ENCODE results near the gene BMAL1. TPM values are rescaled to one million over a fixed set of nuclear protein-coding genes. Genes with fewer than 3 reads are reported as not detected.

The BMAL1 gene
- total and polyA plus RNA-seq, 2 donors (not counting 3 experiments of a cell fraction or from before 2014, with no cell fraction given): 5.8 to 10.1 TPM

DNA sequence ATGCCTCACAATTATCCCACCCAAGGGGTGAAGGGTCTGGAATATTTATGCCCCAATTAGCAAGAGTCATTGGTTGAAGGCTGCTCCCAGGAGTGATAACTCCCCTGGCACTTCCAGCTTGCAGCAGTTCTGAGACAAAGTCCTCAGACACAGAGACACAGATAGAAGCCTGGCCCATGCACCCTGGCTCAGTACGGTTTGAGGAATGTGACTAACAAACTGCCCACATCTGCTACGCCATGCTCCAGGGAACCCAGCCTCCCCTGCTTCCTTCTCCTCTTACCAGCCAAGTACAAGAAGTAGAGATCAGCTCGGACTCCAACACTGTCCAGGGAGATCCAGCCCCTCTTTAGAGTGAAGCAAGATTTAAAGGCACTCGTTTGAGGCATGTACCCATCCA is 48.5 kb upstream of the BMAL1 start:
- no peaks in the 10 kb centered on the region for H4K20me1 ChIP-seq (replicated peaks; ENCODE audit: control insufficient read depth, extremely low read depth, insufficient read depth, low read length)
- no peaks in the 10 kb centered on the region for H3K9me3 ChIP-seq (replicated peaks; ENCODE audit: control insufficient read depth, insufficient read depth, low read length)
- no peaks in the 10 kb centered on the region for H3K36me3 ChIP-seq (ENCODE audit: control insufficient read depth in 2 of 2, extremely low read depth in 1 of 2, insufficient read depth in 2 of 2, low read length in 2 of 2)
- no peak for FAIRE-seq
- no peak overlapping the region for H2AFZ ChIP-seq (ENCODE audit: low read depth, low read length)
- no peak overlapping the region for H3K4me2 ChIP-seq (ENCODE audit: insufficient read depth, low read length)
- DNase-seq (ENCODE audit: low read depth, low spot score): no peak
- H3K27ac ChIP-seq (ENCODE audit: insufficient read depth, low read depth, low read length): no peak overlapping the region
- H3K79me2 ChIP-seq (ENCODE audit: control insufficient read depth, insufficient read depth, low read length): no peaks in the 10 kb centered on the region
- no peak overlapping the region for H3K4me3 ChIP-seq (replicated peaks in 1 of 3; ENCODE audit: insufficient read depth in 1 of 3, low read depth in 1 of 3, low read length in 3 of 3)
- H3K9me1 ChIP-seq (replicated peaks; ENCODE audit: control insufficient read depth, extremely low read depth, insufficient read depth, low read length): no peaks in the 10 kb centered on the region
- CTCF ChIA-PET: interaction anchor here (0.9 to 4.3 kb wide), 5 partner anchors 9 to 24 kb away, joined by 3 to 16 read pairs (median 3); no protein-coding TSS in a partner anchor
- POLR2A ChIA-PET: no interaction called here
- intact Hi-C loops (cut with micrococcal nuclease) (no loop called here), dilution Hi-C loops (cut with MboI; ENCODE audit: extremely low pct_ligation_motif_present, low sequenced_read_pairs) (no loop called here)
- no peak for TF ChIP-seq GATA2 (IDR thresholded peaks at IDR 0.05; ENCODE audit: insufficient read depth, insufficient read length, low read depth, low read length)
- TF ChIP-seq FOS (IDR thresholded peaks at IDR 0.05; ENCODE audit: borderline replicate concordance, insufficient read depth, low read length): no peak
- no peak for TF ChIP-seq POLR2A (IDR thresholded peaks at IDR 0.05; ENCODE audit: low read depth, low read length)
- TF ChIP-seq EZH2 (IDR thresholded peaks at IDR 0.05; ENCODE audit: borderline replicate concordance, low read depth, low read length, severe bottlenecking): no peak
- no peak for TF ChIP-seq MYC (IDR thresholded peaks at IDR 0.05; ENCODE audit: low read depth, low read length)
- TF ChIP-seq POLR2AphosphoS5 (IDR thresholded peaks at IDR 0.05; ENCODE audit: insufficient read depth, low read depth, low read length): no peak
- TF ChIP-seq JUN (IDR thresholded peaks at IDR 0.05; ENCODE audit: borderline replicate concordance, insufficient read depth, insufficient read length, low read depth): no peak
- TF ChIP-seq MAX (IDR thresholded peaks at IDR 0.05; ENCODE audit: insufficient read depth, insufficient read length): no peak
- TF ChIP-seq, protein P1, sequence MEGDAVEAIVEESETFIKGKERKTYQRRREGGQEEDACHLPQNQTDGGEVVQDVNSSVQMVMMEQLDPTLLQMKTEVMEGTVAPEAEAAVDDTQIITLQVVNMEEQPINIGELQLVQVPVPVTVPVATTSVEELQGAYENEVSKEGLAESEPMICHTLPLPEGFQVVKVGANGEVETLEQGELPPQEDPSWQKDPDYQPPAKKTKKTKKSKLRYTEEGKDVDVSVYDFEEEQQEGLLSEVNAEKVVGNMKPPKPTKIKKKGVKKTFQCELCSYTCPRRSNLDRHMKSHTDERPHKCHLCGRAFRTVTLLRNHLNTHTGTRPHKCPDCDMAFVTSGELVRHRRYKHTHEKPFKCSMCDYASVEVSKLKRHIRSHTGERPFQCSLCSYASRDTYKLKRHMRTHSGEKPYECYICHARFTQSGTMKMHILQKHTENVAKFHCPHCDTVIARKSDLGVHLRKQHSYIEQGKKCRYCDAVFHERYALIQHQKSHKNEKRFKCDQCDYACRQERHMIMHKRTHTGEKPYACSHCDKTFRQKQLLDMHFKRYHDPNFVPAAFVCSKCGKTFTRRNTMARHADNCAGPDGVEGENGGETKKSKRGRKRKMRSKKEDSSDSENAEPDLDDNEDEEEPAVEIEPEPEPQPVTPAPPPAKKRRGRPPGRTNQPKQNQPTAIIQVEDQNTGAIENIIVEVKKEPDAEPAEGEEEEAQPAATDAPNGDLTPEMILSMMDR (IDR thresholded peaks at IDR 0.05; ENCODE audit: extremely low read depth in 1 of 2, insufficient read depth in 1 of 2, low read depth in 1 of 2, low read length in 2 of 2): no peak
- no TSS peak for BruUV-seq (replicated peaks)
- H3K27me3 ChIP-seq (ENCODE audit: control insufficient read depth in 2 of 2, insufficient read depth in 2 of 2, low read length in 2 of 2): peaks cover 20 to 27% of the 10 kb centered on the region in 2 experiments
- H3K4me1 ChIP-seq (ENCODE audit: control insufficient read depth, extremely low read depth, insufficient read depth, low read length): no peaks in the 10 kb centered on the region
- no peak overlapping the region for H3K9ac ChIP-seq (replicated peaks; ENCODE audit: extremely low read depth, insufficient read depth, low read length)
